Endothelial cell of umbilical vein (primary cell): Measurements from ENCODE around the gene RSBN1. TPM values are rescaled to one million over a fixed set of nuclear protein-coding genes. Genes with fewer than 3 reads are reported as not detected.

Experiments
- BruUV-seq: library from RNA; stranded (reverse); fragments of 400-500 nt; replicated peaks from 2 replicates; lab custom pipeline; 2021; lab: Mats Ljungman, UMichigan
- CTCF ChIA-PET: fragments of 300-600, 350-600 bp; sonication (Branson Sonifier 250); formaldehyde crosslinking; loops from one replicate; lab custom pipeline; 2021; ENCODE audit warnings: antibody characterized with exemption, inconsistent platforms; lab: Charles Lee
- POLR2A ChIA-PET: fragments of 300-600, 350-600 bp; sonication (Branson Sonifier 250); formaldehyde crosslinking; loops from one replicate; lab custom pipeline; 2021; ENCODE audit warnings: antibody characterized with exemption, inconsistent platforms; lab: Charles Lee
- DNase-seq: peaks from one replicate; pipeline ENCODE4 v3.0.0-alpha.2; 2011; ENCODE audit warnings: low read depth, low spot score
- FAIRE-seq: peaks from 2 replicates; lab custom pipeline; 2011; peaks lifted over from hg19 to GRCh38; lab: Jason Lieb, UNC
- H2AFZ ChIP-seq: 2 replicates; pipeline ENCODE4 v1.6.0; 2012; ENCODE audit warnings: low read depth, low read length, control low read depth, inconsistent platforms
- H3K27ac ChIP-seq: 2 replicates; pipeline ENCODE4 v1.5.1; 2011; ENCODE audit warnings: low read depth, mild to moderate bottlenecking, control low read depth, low read length, moderate library complexity; ENCODE audit not compliant: insufficient read depth
- H3K27me3 ChIP-seq, 2 experiments: 2 replicates each; pipeline versions ENCODE4 v1.6.0 to v1.6.1; 2011; ENCODE audit warnings: low read length in 2 of 2, mixed read lengths in 1 of 2; ENCODE audit not compliant: control insufficient read depth in 2 of 2, insufficient read depth in 2 of 2
- H3K36me3 ChIP-seq, 2 experiments: 2 replicates in 1 of 2; 3 replicates in 1 of 2; pipeline ENCODE4 v1.5.1; 2011; ENCODE audit warnings: low read length in 2 of 2, mild to moderate bottlenecking in 1 of 2, moderate library complexity in 1 of 2; ENCODE audit not compliant: control insufficient read depth in 2 of 2, insufficient read depth in 2 of 2; ENCODE audit errors: extremely low read depth in 1 of 2
- H3K4me1 ChIP-seq: 3 replicates; pipeline ENCODE4 v1.5.1; 2011; ENCODE audit warnings: mild to moderate bottlenecking, low read length; ENCODE audit not compliant: control insufficient read depth, insufficient read depth; ENCODE audit errors: extremely low read depth
- H3K4me2 ChIP-seq: 2 replicates; pipeline ENCODE4 v1.6.1; 2011; ENCODE audit warnings: low read length, control low read depth, mixed read lengths; ENCODE audit not compliant: insufficient read depth
- H3K4me3 ChIP-seq, 3 experiments: fragments of 200-600 bp in 1 of 3; sonication (generic), shearing (Covaris generic) in 1 of 3; replicated peaks in 1 of 3; 2 replicates each; pipeline ENCODE4 v1.5.1; 2011 to 2016; ENCODE audit warnings: control low read depth in 3 of 3, low read length in 3 of 3, mild to moderate bottlenecking in 2 of 3, inconsistent platforms in 1 of 3, low read depth in 1 of 3, moderate library complexity in 1 of 3; ENCODE audit not compliant: insufficient read depth in 1 of 3
- H3K79me2 ChIP-seq: 2 replicates; pipeline ENCODE4 v1.6.0; 2012; ENCODE audit warnings: low read length, inconsistent platforms; ENCODE audit not compliant: control insufficient read depth, insufficient read depth
- H3K9ac ChIP-seq: replicated peaks from 2 replicates; pipeline ENCODE3; 2011; ENCODE audit warnings: low read length, control low read depth; ENCODE audit not compliant: insufficient read depth; ENCODE audit errors: extremely low read depth
- H3K9me1 ChIP-seq: replicated peaks from 3 replicates; pipeline ENCODE4 v1.6.0; 2011; ENCODE audit warnings: mild to moderate bottlenecking, low read length; ENCODE audit not compliant: control insufficient read depth, insufficient read depth; ENCODE audit errors: extremely low read depth
- H3K9me3 ChIP-seq: replicated peaks from 2 replicates; pipeline ENCODE4 v1.5.1; 2012; ENCODE audit warnings: low read length, inconsistent platforms; ENCODE audit not compliant: control insufficient read depth, insufficient read depth
- H4K20me1 ChIP-seq: replicated peaks from 2 replicates; pipeline ENCODE3; 2011; ENCODE audit warnings: mild to moderate bottlenecking, low read length; ENCODE audit not compliant: control insufficient read depth, insufficient read depth; ENCODE audit errors: extremely low read depth
- EZH2 ChIP-seq: IDR thresholded peaks from 2 replicates; pipeline ENCODE4 v1.6.1; 2012; ENCODE audit warnings: borderline replicate concordance, low read depth, mild to moderate bottlenecking, moderate library complexity, low read length, inconsistent platforms; ENCODE audit not compliant: severe bottlenecking
- FOS ChIP-seq: IDR thresholded peaks from 2 replicates; pipeline ENCODE4 v1.6.1; 2011; ENCODE audit warnings: mild to moderate bottlenecking, low read length, moderate library complexity, borderline replicate concordance; ENCODE audit not compliant: insufficient read depth
- GATA2 ChIP-seq: IDR thresholded peaks from 2 replicates; pipeline ENCODE4 v1.7.0; 2011; ENCODE audit warnings: low read depth, mild to moderate bottlenecking, moderate library complexity, mixed read lengths, low read length; ENCODE audit not compliant: insufficient read length, insufficient read depth
- JUN ChIP-seq: IDR thresholded peaks from 2 replicates; pipeline ENCODE4 v1.6.1; 2011; ENCODE audit warnings: borderline replicate concordance, low read depth; ENCODE audit not compliant: insufficient read length, insufficient read depth
- MAX ChIP-seq: IDR thresholded peaks from 2 replicates; pipeline ENCODE4 v1.6.1; 2011; ENCODE audit not compliant: insufficient read depth, insufficient read length
- MYC ChIP-seq: IDR thresholded peaks from one replicate; pipeline ENCODE4 v1.6.1; 2011; ENCODE audit warnings: mild to moderate bottlenecking, low read depth, low read length
- POLR2A ChIP-seq: IDR thresholded peaks from 2 replicates; pipeline ENCODE4 v1.6.1; 2012; ENCODE audit warnings: low read depth, mild to moderate bottlenecking, control low read depth, low read length
- POLR2AphosphoS5 ChIP-seq: IDR thresholded peaks from 2 replicates; pipeline ENCODE4 v1.6.1; 2012; ENCODE audit warnings: low read depth, mild to moderate bottlenecking, control low read depth, low read length, moderate library complexity; ENCODE audit not compliant: insufficient read depth
- dilution Hi-C: fragments of 300-500 bp; cut with MboI; formaldehyde crosslinking; loops from one replicate; pipeline ENCODE4 v1.15.0; 2019; ENCODE audit warnings: low sequenced_read_pairs; ENCODE audit not compliant: extremely low pct_ligation_motif_present
- intact Hi-C: fragments of 100-400 bp; cut with micrococcal nuclease; formaldehyde crosslinking; loops from one replicate; pipeline ENCODE4 v1.10.0; 2022
- polyA plus RNA-seq, 4 experiments: library from polyadenylated mRNA; depleted of rRNA in 3 of 4; stranded (reverse) in 3 of 4; unstranded in 1 of 4; fragments of >200 nt; gene quantifications; 2 replicates each; pipeline versions ENCODE4 v1.2.1 to v1.2.3, GENCODE V29; 2011 to 2012; ENCODE audit warnings: missing spikeins in 1 of 4
- total RNA-seq: library from RNA; stranded (reverse); gene quantifications from 2 replicates; pipeline ENCODE4 v1.2.3, GENCODE V29; 2021
- TF ChIP-seq, protein P1 (sequence below), 2 donors: IDR thresholded peaks; 1 replicate in 1 of 2; 2 replicates in 1 of 2; pipeline ENCODE4 v1.5.1; 2011; ENCODE audit warnings: low read length in 2 of 2, mild to moderate bottlenecking in 2 of 2, moderate library complexity in 2 of 2, control low read depth in 1 of 2, inconsistent platforms in 1 of 2, low read depth in 1 of 2; ENCODE audit not compliant: insufficient read depth in 1 of 2; ENCODE audit errors: extremely low read depth in 1 of 2

RSBN1 gene
- total and polyA plus RNA-seq, 2 donors (not counting 3 experiments of a cell fraction or from before 2014, with no cell fraction given), result 4.0 to 13.4 TPM

- peaks cover 7% of the 10 kb centered on the region for H3K4me1 ChIP-seq
- no peaks in the 10 kb centered on the region for H3K9me3 ChIP-seq
- H3K36me3 ChIP-seq, result no peaks in the 10 kb centered on the region
- H3K9ac ChIP-seq, result no peak overlapping the region
- H3K79me2 ChIP-seq, result peaks cover 45% of the 10 kb centered on the region
- ChIA-PET POLR2A (no interaction called here), CTCF (no interaction called here)
- intact Hi-C loops (no loop called here), dilution Hi-C loops (no loop called here)
- H3K9me1 ChIP-seq, result no peaks in the 10 kb centered on the region
- FAIRE-seq (no peak), DNase-seq (no peak)
- no peak overlapping the region for H3K4me2 ChIP-seq
- H3K27me3 ChIP-seq, result no peaks in the 10 kb centered on the region
- no peak overlapping the region for H3K4me3 ChIP-seq
- no TSS peak for BruUV-seq
- H4K20me1 ChIP-seq, result no peaks in the 10 kb centered on the region
- no peak overlapping the region for H2AFZ ChIP-seq
- no peak overlapping the region for H3K27ac ChIP-seq
- TF ChIP-seq GATA2, result no peak
- TF ChIP-seq POLR2AphosphoS5, result no peak
- no peak for TF ChIP-seq FOS
- no peak for TF ChIP-seq POLR2A
- no peak for TF ChIP-seq MAX
- TF ChIP-seq, protein P1, sequence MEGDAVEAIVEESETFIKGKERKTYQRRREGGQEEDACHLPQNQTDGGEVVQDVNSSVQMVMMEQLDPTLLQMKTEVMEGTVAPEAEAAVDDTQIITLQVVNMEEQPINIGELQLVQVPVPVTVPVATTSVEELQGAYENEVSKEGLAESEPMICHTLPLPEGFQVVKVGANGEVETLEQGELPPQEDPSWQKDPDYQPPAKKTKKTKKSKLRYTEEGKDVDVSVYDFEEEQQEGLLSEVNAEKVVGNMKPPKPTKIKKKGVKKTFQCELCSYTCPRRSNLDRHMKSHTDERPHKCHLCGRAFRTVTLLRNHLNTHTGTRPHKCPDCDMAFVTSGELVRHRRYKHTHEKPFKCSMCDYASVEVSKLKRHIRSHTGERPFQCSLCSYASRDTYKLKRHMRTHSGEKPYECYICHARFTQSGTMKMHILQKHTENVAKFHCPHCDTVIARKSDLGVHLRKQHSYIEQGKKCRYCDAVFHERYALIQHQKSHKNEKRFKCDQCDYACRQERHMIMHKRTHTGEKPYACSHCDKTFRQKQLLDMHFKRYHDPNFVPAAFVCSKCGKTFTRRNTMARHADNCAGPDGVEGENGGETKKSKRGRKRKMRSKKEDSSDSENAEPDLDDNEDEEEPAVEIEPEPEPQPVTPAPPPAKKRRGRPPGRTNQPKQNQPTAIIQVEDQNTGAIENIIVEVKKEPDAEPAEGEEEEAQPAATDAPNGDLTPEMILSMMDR (IDR thresholded peaks at IDR 0.05; ENCODE audit: extremely low read depth in 1 of 2, insufficient read depth in 1 of 2, low read depth in 1 of 2, low read length in 2 of 2), result no peak
- no peak for TF ChIP-seq JUN
- TF ChIP-seq MYC, result no peak
- TF ChIP-seq EZH2, result no peak
Observed at GRCh38 chr1:113787663-113788062, 24.6 kb downstream of the RSBN1 start.
